Suppressor macrophage treated with lipopolysaccharide for 1 hour (primary cell): ENCODE measurements around the gene KIF16B.

Experiments
- DNase-seq, 3 donors: peaks; one replicate each; pipeline ENCODE4 v3.0.0-alpha.2; 2020 to 2022

The KIF16B gene

DNA sequence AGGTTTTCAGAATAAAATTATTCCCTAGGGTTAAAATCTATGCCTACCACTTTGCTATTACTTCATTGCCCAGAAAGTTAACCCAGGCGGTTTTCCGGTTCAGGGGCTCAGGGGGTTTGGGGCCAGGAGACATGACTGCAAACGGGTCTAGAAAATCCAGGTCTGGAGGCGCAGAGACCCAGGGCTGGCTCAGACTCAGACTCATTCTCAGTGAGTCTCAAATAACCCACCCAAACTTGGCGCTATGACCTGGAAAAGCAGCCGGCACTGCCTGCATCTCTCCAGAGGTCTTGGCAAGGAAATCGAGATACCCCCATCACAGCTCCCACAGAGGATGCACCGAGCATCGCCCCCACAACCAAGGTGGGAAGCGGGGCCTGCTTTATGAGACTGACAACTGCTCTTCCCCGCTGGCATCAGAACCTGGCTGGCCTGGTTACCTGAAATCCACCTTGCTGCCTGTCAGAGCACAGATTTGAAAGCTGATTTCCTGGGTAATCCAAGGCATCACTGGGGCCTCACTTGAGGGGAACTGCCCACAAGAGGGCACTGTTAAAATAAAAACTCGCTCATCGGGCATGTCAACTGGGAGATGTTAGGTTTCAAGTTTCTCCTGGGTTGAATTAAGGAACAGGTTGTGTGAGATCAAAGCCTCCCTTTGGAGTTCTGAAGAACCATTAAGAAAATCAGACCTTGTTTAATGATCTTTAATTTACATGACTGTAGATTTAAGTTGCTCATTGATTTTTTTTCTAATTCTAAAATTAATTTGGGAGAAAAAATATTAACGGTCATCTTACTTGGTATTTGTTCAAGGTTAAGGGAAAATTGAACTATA lies 55.1 kb downstream of the KIF16B start:
- DNase-seq: peak; percentile 54 to 62 (median 60)

DNA sequence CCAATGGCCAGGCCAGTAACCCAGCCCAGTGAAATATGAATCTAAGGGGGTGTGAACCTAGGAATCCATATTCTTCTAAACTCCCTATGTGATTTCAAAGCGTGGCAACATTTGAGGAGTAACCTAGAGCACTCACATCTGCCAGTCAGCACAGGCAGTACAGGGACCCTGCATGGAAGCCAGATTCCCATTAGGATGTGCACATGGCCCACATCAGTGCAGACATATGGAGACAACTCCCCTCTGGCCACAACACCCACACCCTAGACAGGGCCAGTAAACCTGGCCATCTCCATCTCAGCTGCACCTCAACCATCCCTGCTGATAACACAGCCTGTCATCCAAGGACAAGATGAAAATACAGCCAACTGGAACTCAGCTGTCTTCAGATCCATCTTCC lies 56.5 kb downstream of the KIF16B start:
- no peak for DNase-seq

GRCh38 chr20:16515046-16515445 lies 58.2 kb downstream of the KIF16B start:
- DNase-seq: no peak

DNA sequence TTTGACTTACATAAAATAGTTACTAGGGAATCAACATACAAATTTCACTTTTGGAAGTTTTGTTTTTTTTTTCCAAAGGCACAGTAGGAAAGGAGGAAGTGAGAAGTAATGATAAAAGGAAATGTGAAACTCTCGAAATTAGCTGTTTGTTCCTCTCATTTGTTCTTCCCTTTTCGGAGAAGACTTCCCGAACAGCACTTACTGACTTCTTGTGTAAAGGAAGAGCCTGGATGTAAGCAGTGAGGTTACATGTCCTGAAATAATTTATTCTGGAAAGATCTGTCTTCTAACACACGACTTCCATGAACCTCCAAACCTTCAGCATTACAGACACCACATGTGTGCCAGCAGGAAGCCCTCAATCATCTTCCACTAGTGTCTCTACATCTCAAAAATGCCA lies 59.1 kb downstream of the KIF16B start:
- DNase-seq: peak; percentile 45 to 85 (median 72)

- DNase-seq: no peak
Observed at GRCh38 chr20:16505894-16506293, 67.4 kb downstream of the KIF16B start.

- no peak for DNase-seq
Observed at GRCh38 chr20:16501301-16501700, 71.9 kb downstream of the KIF16B start.

GRCh38 chr20:16500197-16500596 lies 73.1 kb downstream of the KIF16B start:
- no peak for DNase-seq

GRCh38 chr20:16498526-16499253 lies 74.6 kb downstream of the KIF16B start:
- no peak for DNase-seq

GRCh38 chr20:16497896-16498295 lies 75.4 kb downstream of the KIF16B start:
- DNase-seq: no peak

DNA sequence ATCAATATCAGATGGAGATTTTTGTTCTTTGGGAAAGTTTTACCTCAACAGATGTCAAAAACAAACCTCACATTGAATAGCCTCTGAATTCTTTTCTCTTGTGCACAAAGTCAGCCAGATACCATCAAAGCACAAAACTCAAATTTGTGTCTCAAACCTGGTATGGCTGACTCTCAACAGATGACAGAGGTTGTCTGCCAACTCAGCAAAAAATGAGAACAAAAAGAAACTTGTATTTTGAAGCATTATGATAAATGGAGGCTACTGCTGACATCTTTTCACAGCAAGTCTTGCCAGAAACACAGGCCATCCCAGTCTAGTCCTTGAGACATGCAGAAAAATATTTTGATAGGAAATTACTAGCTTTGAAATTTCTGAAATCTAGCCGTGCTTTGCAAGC lies 79.8 kb downstream of the KIF16B start:
- DNase-seq: no peak

DNA sequence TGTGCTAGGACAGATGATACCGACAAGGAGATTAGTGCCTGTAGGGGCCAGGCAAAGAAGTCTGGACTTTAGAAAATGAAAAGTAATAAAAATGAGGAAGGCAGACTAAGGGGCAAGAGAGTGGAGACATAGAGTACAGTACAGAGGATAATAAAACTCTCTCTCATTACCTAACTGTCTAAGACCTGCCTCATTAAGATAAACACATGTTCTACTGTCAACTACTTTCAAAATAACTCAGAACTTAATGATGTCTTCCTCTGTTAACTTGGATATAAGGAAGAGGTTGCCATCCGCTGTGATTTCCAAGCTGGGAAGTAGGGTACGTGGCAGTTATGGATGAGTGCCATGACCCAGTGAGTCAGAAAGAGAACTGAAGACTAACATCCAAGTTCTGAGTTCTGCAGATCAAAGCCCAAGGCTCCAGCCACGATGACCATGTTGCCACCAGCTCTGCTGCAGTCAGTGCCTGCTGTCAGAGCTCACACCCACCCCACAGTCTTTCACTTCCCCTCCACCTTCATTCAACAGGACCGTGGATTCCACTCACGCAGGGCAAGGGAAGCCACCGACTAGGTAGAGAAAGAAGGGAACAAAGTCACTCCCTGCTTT lies 81.8 kb downstream of the KIF16B start:
- DNase-seq: peak; percentile 68 to 83 (median 69)

- DNase-seq: no peak
Observed at GRCh38 chr20:16490696-16491095, 82.6 kb downstream of the KIF16B start.

- no peak for DNase-seq
Observed at GRCh38 chr20:16488616-16489015, 84.6 kb downstream of the KIF16B start.

DNA sequence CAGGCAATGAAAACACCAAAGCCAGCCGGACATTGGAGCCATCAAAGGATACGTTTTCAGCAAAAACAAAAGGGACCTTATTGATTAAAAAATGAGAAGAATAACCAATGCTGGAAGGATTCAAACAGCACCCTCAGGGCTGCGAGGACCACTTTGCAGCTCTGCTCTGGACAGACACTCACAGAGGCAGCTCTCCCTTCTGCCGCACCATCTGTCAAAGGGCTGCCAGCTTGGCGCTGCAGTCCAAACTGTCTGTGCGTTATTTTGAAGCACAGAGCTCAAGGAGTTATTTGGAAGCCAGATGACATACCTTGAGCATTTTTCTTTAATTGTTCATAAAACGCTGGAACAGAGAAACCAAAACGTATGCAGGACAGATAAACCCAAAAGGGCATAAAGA lies 85.2 kb downstream of the KIF16B start:
- no peak for DNase-seq

- no peak for DNase-seq
Observed at GRCh38 chr20:16486532-16486931, 86.7 kb downstream of the KIF16B start.

DNA sequence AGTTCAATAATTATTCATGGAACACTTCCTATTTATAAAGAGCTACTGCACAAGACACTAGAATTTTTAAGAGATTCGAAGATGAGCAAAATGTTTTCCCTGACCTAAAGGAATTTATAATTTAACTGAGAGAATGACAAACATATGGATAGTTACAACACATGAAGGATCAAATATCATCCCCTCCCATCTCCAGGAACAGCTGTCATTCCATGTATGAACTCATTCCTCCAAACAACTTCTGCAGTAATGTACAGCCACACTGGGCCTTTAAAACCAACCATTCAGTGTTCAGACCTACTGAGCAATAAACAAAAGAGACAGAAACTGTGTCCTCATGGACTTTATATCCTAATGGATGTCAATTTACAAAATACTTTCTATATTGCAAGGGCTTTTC lies 87.8 kb downstream of the KIF16B start:
- no peak for DNase-seq

GRCh38 chr20:16483024-16483423 lies 90.2 kb downstream of the KIF16B start:
- no peak for DNase-seq

DNA sequence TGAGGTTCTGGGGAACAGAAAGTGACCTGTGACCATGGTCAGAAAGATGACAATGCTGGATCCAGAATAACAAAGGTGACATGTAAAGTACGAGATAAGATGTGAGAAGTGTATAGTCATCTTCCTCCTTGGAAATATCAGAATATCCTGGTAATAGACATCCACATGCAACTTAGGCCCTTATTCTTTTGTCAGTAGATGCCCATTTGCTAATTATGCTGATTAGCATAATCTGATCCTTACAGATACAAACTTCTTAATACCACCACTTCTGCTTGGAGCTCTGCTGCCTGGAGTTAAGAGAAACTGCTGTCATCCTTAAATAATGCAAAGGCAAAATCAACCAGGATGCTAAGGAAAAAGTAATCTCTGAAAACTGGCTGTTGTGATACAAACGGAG lies 91.3 kb downstream of the KIF16B start:
- no peak for DNase-seq

- DNase-seq: no peak
Observed at GRCh38 chr20:16479666-16480065, 93.6 kb downstream of the KIF16B start.

- DNase-seq: peak in 1 of 3 donors; percentile 3
Observed at GRCh38 chr20:16477632-16478031, 95.6 kb downstream of the KIF16B start.

DNA sequence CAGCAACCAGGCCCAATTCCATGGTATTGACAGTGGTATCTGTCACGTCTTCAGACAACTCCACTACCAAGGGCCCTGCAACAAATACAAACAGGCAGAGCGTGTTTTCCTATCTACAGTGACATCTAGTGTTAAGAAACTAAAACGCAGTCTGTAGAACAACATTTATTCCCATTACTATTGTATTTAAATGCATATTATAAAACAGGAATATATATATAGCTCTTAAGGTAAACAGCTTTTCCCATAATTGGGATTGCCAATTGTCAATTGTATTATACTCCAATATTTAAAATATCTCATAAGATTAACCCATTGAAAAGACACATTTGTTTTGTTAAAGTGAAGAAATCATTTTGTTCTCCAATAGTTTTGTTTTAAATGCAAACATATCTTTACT lies 97.2 kb downstream of the KIF16B start:
- peak; percentile 47 to 73 (median 66) for DNase-seq

DNA sequence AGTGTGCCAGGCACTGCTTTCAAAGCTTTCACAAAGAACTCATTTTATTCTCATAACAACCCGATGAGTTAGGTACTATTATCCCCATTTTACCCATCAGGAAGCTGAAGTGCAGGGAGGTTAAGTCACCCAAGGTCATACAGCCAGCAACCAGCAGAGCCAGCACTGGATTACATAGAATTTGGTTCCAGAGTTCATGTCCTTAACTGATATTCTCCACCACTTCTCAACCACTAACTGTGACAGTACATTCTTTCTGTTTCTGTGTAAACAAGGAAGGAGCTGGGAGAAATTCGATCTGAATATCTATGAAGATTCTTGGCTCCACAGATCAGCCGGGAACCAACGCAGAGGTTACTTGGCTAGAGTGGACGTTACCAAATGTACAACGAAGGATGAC lies 98.0 kb downstream of the KIF16B start:
- no peak for DNase-seq

DNA sequence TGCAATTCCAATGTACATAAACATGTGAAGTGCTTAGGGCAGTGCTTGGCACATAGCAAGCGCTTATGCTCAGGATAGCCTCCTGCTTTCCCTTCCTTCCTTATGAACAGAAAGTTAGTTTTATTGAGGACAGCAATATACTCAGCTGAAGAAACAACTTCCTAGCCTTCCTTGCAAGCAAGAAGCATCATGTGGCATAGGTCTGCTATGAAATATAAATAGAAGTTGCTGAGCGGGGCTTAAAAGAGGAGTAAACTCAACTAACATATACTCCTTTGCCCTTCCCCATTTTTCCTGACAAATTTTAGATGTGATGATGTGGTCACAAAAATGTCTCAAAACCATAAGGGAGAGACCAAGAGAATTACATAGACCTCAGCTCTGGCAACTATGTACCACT lies 98.9 kb downstream of the KIF16B start:
- DNase-seq: no peak
